Keratinocyte (primary cell): ENCODE results near the gene PFN4.

Experiments
- CTCF ChIP-seq, 3 experiments: IDR thresholded peaks in 1 of 3; conservative IDR thresholded peaks in 1 of 3; optimal IDR thresholded peaks in 1 of 3; 2 replicates in 2 of 3; 3 replicates in 1 of 3; pipeline versions ENCODE3 to v1.5.1; 2011; ENCODE audit warnings: low read length in 3 of 3, mild to moderate bottlenecking in 3 of 3, moderate library complexity in 2 of 3, control low read depth in 1 of 3, inconsistent platforms in 1 of 3; ENCODE audit not compliant: insufficient read depth in 2 of 3; ENCODE audit errors: extremely low read depth in 1 of 3
- EZH2 ChIP-seq: IDR thresholded peaks from one replicate; pipeline ENCODE4 v1.6.1; 2012; ENCODE audit warnings: inconsistent platforms, mild to moderate bottlenecking, low read length, moderate library complexity

- TF ChIP-seq CTCF (optimal IDR thresholded peaks at IDR 0.05 in 1 of 3, IDR thresholded peaks at IDR 0.05 in 1 of 3, conservative IDR thresholded peaks at IDR 0.05 in 1 of 3; ENCODE audit: extremely low read depth in 1 of 3, insufficient read depth in 2 of 3, low read length in 3 of 3) (no peak), EZH2 (no peak)
Observed at GRCh38 chr2:24152413-24153197, 29.5 kb upstream of the PFN4 start.
